Activated T-cell treated with anti-CD3 and anti-CD28 coated beads, Interleukin-2, amount 50 U/mL, for 1 hour (primary cell): Measurements from ENCODE around the gene MYL4.
"Not testable (repeated sequence)": the region's sequence is repeated elsewhere in the genome, so short reads cannot be mapped to it uniquely, and the experiment has no call there.

Source experiments
- DNase-seq: peaks from one replicate; pipeline ENCODE4 v3.0.0-alpha.2; 2020

The MYL4 gene

GRCh38 chr17:47244697-47245096, 35.5 kb downstream of the MYL4 start:
- DNase-seq: no peak

GRCh38 chr17:47246120-47246519, 37.0 kb downstream of the MYL4 start:
- no peak for DNase-seq

DNA sequence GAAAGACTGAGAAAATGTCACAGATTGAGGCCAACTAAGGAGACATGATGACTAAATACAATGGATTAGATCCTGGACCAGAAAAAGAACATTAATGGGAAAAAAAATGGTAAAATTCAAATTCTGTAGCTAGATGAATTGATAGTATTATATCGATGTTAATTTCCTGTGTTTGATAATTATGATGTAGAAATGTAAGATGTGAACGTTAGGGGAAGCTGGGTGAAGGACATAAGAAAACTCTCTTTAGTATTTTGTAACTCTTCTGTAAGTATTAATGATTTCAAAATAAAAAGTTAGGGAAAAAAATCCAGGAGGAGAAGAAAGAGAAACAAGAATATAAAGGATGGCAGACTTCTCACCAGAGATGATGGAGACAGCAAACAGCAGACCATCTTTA, 41.7 kb downstream of the MYL4 start:
- DNase-seq: no peak

GRCh38 chr17:47251421-47251940, 42.3 kb downstream of the MYL4 start:
- no peak for DNase-seq

GRCh38 chr17:47252209-47252608, 43.1 kb downstream of the MYL4 start:
- no peak for DNase-seq

DNA sequence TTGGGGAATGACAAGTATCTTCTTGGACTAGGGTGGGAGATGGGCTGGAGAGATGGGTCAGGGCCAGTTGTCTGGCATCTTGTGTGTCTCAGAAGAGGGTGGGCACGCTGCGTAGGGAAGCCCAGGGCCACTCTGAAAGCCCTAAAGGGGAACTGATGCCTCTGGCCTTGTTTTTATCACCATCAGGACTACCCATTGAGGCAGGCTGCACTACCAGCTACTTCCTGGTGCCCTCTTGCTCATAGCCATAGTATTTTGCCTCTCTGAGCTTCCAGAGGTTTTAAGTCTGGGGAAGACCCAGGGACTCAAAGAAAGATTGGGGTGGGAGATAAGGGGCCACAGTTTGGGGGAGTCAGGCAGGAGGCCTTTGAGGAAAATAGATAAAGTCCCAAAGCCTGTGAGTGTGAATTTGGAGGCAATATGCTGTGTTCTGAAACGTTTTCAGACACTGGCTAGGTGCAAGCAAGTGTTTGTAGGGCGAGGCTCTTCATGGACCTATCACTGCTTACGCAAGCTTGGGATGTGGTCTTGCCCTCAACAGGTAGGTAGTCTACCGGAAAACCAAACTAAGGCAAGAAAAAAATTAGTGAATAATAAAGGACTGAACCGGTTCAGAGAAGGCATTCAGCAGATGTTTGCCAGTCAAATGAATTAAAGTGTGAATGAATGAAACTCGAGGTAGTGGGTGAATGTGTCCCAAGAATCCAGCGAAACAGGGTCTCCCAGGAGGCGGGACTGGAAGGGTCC, 43.8 kb downstream of the MYL4 start:
- DNase-seq: no peak

GRCh38 chr17:47253541-47254402, 44.6 kb downstream of the MYL4 start, which contains the start of gene ITGB3:
Gene ITGB3 (plus strand): TSS chr17:47253827. CDS start chr17:47253862, 35 bp downstream.
- peak; percentile 73 for DNase-seq

DNA sequence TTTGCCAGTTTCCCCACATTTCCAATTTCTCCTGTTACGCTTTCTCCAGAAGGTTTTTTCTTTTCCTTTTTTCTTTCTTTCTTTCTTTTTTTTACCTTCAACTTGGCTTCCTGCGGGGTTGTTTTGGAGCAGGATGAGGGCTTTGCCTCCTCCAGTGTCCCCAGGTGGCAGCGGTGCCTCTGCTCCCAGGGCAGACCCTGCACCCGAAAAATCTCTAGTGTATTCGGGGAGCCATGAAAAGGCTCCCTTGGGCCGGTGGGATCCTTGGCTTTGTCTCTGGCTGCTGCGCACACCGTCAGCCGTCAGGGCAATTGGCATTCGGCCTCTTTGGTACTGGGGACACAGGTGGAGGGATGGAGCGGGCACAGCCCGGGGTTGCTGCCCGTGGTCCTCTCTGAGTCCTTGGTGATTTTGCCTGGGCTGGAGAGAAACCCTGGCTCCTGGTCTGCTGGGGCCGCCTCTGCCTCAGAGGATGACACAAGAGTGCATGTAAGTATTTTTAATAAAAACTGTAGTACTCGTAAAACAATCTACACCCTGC, 45.3 kb downstream of the MYL4 start:
- DNase-seq: no peak

DNA sequence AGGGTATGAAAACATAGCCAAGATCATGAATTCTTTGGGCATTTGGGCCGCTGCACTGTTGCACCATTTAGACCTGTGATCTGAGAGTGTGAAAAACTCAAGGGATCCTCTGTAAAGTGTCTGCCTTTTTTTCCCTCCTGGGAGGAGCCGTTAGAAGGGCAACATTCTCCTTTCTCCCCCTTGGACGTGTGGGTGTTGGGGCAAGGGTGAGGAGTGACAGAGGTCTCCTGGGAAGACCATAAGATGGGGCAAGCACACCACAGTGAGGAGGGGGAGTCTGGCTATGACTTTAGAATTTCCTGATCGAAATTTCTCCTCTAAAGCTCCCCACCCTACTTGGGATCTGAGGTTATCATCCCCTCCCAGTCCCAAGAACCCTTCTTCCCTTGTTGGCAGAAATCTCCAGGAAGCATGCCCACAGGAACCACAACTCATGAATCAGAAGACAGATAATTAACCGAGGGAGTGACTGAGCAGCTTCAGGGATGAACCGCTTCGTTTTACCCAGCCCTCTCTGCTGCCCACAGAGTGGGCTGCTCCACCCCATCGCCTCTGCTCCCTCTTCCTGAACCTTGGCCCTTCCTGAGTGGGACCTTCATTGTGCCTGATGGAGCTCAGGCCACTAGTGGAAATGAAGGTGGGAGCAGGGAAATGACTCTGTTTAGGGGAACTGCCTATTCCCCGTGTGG, 48.6 kb downstream of the MYL4 start:
- DNase-seq: no peak

DNA sequence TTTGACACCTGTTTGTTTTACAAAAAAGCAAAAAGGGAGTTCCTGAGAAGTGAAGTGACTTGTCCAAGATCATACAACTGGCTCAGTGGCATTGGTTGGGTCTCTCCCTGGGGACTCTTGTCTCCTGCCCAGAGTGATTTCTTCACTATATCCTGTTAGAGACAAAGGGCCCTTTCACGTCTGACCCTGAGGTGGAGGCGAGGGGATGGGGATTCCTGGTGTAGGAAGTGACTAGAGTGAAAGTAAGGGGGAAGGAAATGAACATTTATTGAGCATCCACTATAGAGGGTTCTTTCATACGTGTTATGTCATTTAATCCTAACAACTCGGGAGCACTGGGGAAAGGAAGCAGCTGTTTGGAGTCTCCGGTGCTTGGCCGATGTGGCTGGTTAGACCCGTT, 53.4 kb downstream of the MYL4 start:
- no peak for DNase-seq

GRCh38 chr17:47264166-47264565, 55.0 kb downstream of the MYL4 start:
- no peak for DNase-seq

DNA sequence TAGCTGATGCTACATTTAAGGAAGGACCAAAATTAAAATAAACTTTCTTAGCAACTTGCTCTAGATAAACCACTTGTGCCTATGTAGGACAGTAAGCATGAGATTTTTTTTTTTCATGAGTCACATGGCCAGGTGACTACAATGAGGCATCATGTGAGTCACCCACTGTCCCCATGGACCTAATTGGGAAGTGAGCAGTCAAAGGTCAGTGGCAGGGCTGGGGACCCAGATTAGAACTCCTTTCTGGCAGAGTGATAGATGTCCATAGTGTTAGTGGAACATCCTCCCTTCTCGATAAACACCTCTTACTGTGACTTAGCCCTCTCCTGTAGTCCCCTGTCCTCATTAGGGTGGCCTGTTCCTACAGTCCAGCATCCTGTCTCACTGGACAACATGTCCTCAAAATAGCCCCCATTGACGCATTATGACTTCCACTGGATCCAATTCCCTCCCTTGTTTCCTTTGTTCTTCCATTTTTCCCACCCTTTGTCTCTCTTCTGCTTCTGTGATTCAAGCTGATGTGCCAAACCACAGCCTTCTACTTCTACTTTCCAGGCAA, 56.9 kb downstream of the MYL4 start:
- DNase-seq: no peak

GRCh38 chr17:47266782-47267181, 57.6 kb downstream of the MYL4 start:
- DNase-seq: no peak

DNA sequence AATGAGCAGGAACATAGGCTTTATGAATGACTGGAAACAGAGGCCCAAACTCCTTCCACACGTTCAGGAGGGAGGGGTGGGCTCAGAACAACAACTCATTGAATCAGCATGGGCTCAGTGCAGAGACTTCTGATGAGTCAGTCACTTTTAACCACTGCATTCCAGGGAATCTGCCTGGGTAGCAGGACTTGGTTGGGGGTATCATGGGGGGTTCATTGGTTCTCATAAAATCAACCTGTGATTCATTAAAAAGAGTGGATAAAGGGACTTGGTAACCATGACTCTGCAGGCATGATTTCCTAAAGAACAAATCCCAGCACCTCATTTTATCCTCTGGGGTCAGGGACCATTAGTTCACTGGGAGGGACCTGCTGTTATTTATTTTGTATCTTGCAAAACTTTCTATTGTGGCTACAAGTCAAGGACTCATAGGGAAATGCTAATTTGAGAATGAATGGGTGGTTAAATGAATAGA, 58.2 kb downstream of the MYL4 start:
- no peak for DNase-seq

GRCh38 chr17:47268964-47269363, 59.8 kb downstream of the MYL4 start:
- not testable (repeated sequence) for DNase-seq

GRCh38 chr17:47269561-47270280, 60.6 kb downstream of the MYL4 start:
- DNase-seq: not testable (repeated sequence)

DNA sequence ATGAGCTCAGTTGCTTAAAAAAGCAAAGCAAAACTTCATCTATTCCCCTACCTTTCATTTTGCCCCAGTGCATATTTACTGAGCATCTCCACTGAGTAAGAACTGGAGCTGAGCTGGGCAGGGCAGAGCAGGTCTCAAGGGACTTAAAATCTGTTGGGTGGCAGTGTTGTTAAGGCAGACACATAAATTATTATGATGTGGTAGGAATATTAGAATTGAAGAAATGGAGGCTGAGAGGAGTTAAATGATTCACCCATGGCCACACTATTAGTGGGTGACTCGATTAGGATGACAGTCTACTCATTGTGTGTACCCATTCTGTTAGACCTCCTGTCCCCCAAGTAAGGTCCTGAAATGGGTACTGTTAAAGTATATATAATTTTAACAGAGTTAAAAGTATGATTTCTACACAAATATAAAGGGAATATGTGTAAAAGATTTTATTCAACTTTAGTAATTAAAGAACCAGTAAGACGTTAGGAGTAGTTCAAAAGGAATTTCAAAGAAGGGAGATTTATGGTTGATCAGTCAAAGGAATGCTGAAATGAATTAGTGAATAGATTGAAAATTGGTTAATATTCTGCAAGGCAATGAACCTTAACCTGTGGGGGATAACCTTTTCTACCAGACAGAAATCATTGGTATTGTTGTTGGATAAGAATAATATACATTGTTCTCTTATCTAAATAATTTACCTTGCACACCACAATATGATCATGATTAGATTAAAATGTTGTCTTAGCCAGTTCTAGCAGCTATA, 62.0 kb downstream of the MYL4 start:
- no peak for DNase-seq

- no peak for DNase-seq
Measured at GRCh38 chr17:47272491-47272890, 63.3 kb downstream of the MYL4 start.

DNA sequence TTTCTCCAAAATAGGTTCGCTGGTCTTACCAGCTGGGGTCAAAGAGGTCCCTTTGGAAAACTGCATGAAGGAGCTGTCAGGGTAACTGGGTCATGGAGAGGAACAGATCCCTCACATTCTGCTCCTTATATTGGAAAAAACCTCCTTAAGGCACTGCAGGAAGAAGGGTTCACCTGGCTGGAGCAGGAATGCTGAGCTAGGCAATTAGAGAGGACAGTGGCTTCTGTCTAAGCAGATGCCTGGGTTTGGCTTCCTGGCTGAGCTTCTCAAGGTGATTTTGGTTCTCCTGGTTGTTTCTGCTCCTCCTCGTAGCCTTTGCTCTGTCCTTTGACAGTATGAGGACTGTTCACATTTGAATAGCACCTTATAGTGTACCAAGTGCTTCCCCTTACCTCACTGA, 64.1 kb downstream of the MYL4 start:
- DNase-seq: no peak
